Brain microvascular endothelial cell (primary cell): ENCODE results near the gene PYGM.

Experiments used
- DNase-seq: peaks from one replicate; pipeline ENCODE4 v3.0.0-alpha.2; 2020
- H3K27ac ChIP-seq: fragments of 250-450 bp; sonication (Bioruptor Pico); 2 replicates; pipeline ENCODE4 v1.5.1; 2020; ENCODE audit warnings: mild to moderate bottlenecking, moderate library complexity
- H3K27me3 ChIP-seq: fragments of 250-450 bp; sonication (Bioruptor Pico); replicated peaks from 2 replicates; pipeline ENCODE4 v1.5.1; 2020; ENCODE audit warnings: mild to moderate bottlenecking
- H3K36me3 ChIP-seq: fragments of 250-450 bp; sonication (Bioruptor Pico); replicated peaks from 2 replicates; pipeline ENCODE4 v1.5.1; 2020; ENCODE audit warnings: mild to moderate bottlenecking
- H3K4me3 ChIP-seq: 2 replicates; pipeline ENCODE4 v1.5.1; 2011; ENCODE audit warnings: low read depth, mild to moderate bottlenecking, control low read depth, low read length, moderate library complexity
- in situ Hi-C: cut with HindIII; loops from 2 replicates; pipeline ENCODE4 v1.10.0; 2017; ENCODE audit warnings: low sequenced_read_pairs, low pct_ligation_motif_present
- TF ChIP-seq, protein P1 (sequence below): IDR thresholded peaks from 2 replicates; pipeline ENCODE4 v1.5.1; 2011; ENCODE audit warnings: low read depth, mild to moderate bottlenecking, moderate library complexity, low read length, control low read depth, inconsistent platforms; ENCODE audit errors: missing control alignments

The PYGM gene

DNA sequence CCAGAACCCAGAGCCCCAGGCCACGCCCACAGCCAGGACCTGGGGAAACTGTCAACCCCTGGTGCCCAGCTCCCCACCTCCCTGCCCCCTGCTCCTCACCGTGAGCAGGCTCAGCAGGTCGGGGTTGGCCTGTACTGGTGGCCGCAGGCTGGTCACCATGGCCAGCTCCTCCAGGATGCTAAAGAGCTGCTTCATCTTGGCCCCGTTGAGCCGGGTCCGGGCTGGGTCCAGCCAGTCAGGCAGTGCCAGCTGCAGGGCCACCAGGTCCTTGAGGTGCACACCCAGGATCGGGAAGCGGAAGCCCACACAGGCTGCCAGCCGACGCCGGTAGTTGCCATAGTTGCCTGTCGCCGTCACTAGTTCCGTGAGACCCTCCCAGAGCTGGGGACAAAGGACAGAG lies 23.1 kb downstream of the PYGM start:
- in situ Hi-C loops: no loop called here
- no peak overlapping the region for H3K27ac ChIP-seq
- H3K27me3 ChIP-seq: no peaks in the 10 kb centered on the region
- no peak for DNase-seq
- H3K4me3 ChIP-seq: no peak overlapping the region
- TF ChIP-seq, protein P1, sequence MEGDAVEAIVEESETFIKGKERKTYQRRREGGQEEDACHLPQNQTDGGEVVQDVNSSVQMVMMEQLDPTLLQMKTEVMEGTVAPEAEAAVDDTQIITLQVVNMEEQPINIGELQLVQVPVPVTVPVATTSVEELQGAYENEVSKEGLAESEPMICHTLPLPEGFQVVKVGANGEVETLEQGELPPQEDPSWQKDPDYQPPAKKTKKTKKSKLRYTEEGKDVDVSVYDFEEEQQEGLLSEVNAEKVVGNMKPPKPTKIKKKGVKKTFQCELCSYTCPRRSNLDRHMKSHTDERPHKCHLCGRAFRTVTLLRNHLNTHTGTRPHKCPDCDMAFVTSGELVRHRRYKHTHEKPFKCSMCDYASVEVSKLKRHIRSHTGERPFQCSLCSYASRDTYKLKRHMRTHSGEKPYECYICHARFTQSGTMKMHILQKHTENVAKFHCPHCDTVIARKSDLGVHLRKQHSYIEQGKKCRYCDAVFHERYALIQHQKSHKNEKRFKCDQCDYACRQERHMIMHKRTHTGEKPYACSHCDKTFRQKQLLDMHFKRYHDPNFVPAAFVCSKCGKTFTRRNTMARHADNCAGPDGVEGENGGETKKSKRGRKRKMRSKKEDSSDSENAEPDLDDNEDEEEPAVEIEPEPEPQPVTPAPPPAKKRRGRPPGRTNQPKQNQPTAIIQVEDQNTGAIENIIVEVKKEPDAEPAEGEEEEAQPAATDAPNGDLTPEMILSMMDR: no peak
- no peaks in the 10 kb centered on the region for H3K36me3 ChIP-seq

DNA sequence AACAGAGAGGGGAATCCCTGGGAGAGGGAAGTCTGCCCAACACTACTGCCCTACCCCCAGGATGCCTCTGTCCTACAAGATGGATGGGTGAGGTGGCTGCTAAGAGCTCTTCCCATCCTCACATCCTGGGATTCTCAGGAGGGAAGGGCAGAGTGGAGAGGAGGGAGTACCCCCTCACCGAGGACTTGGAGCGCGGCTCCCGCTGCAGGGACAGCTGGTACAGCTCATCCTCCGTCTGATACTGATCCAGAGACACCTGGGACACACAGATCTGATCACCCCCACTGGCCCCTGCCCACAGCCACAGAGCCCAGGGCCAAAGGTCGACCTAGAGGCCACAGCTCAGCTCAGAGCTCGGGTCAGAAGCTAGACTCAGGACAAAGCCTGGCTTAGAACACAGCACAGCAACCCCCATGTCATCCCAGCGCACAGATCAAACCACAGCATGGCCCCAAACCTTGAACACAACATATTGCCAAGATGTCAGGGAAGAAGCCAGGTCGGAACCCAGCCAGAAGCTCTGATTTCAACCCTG lies 24.0 kb downstream of the PYGM start:
- Histone ChIP-seq H3K27me3 (no peaks in the 10 kb centered on the region), H3K27ac (no peak overlapping the region), H3K36me3 (no peaks in the 10 kb centered on the region), H3K4me3 (no peak overlapping the region)
- TF ChIP-seq, protein P1: no peak
- DNase-seq: no peak
- in situ Hi-C loops: no loop called here

DNA sequence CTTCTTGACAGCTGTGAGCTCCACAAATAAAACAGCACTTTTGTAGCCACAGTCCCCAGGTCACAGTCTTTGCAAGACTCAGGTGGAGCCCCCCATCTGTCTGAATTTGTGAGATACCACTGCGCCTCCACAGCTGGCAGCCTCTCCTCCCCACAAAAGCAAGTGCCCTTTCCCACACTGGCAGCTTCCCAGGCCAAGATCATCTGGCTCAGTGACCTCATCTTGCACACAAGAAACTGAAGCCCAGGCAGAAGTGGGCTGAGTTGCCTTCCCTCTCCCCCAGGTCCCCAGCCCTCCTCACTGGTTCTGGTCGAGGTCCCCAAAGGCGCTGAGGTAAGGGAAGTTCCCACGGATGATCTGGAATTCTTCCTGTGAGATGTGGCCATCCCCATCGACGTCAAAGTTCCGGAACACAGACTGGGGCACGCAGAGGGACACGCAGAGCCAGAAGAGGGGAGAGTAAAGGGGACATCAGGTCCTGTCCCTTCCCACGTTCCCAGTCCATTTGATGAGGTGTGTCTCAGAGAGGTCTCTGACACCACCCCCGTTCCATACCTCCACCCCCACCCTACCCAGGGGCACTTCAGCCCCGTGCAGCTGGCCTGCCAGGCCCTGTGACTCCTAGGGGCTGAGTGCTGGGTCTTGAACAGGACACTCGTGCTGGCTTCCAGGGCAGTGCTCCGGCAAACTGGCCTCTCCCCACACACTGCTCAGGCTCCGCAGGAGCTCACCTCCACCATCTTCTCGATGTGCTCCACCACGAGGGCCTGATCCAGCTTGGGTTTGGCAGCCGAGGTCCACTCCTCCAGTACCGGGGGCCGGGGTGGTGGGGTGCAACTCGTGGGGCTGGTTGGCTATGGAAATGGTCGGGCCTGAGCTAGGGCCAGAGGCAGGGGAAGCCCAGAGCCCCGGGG lies 24.7 kb downstream of the PYGM start:
- DNase-seq: no peak
- in situ Hi-C loops: no loop called here
- Histone ChIP-seq H3K4me3 (no peak overlapping the region), H3K36me3 (no peaks in the 10 kb centered on the region), H3K27me3 (no peaks in the 10 kb centered on the region), H3K27ac (no peak overlapping the region)
- TF ChIP-seq, protein P1: no peak

DNA sequence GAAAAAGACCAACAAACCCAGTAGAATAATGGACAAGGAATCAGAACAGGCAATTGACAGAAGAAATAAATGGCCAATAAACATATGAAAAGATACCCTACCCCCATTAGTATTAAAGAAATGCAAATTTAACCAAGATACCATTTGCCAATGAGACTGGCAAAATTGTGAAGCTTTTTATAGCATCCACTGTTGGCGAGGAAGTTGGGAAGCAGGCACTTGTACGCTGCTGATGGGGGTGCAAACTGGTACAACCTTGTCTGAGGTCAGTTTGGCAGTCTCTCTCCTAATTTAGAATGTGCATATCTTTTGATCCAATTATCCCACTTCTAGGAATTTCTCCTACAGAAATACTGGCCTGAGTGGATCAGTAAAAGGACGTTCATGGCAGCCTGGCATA lies 28.2 kb downstream of the PYGM start:
- TF ChIP-seq, protein P1: no peak
- H3K4me3 ChIP-seq: no peak overlapping the region
- H3K27me3 ChIP-seq: peaks cover 1% of the 10 kb centered on the region
- in situ Hi-C loops: no loop called here
- no peak overlapping the region for H3K27ac ChIP-seq
- no peak for DNase-seq
- no peaks in the 10 kb centered on the region for H3K36me3 ChIP-seq

DNA sequence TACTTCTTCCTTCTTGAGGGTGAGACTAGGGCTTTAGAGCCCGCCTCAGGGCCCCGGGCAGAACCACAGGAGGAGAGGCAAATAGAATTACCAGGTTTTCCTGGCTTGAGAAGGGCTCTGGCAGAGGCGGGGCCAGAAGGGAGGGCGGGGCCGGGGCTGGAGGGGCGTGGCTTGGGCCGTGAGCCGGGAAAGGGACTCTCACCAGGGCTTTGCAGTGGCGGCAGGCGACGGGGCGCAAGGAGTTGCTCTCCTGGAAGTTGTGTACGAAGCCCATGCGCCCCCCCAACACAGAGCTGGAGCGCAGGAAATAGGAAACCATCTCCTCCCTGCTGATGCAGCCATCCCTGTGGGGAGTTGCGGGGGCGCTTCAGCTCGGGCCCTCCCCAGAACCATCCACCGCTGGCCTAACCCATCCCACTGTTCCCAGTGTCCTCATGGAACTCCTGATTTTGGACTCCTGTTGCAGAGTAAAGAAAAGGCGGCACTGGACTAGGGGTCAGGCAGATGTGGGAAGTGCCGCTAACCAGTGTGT lies 29.9 kb downstream of the PYGM start:
- no peak for DNase-seq
- Histone ChIP-seq H3K27ac (no peak overlapping the region), H3K4me3 (no peak overlapping the region), H3K27me3 (peaks cover 4% of the 10 kb centered on the region), H3K36me3 (no peaks in the 10 kb centered on the region)
- in situ Hi-C loops: no loop called here
- TF ChIP-seq, protein P1: no peak
